Cerebellar nuclear complex (tissue), 1 donor: ENCODE measurements around the gene HEPHL1.

Experiments used
- DNase-seq, 2 experiments: peaks; one replicate each; lab custom pipeline; 2025; lab: John Stamatoyannopoulos, UW

The HEPHL1 gene

DNA sequence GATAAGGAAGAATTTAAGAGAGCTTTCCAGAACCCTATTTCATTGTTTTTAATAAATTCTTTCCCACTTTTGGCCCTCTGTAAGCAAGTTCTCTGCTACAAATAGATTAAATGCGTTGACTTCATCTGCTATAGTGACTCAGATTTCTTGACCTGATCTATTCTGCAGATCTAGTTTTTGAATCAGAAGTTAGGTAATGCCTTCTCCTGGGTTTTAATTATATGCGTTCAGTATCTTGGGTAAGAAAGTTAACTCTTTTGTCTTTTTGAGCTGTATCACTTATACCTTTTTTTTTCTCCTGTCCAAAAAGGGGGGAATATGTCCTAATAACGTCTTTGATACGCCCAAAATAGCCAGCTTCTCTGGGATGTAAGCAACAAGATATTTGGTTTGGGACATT lies 2.4 kb upstream of the HEPHL1 start:
- no peak for DNase-seq

- DNase-seq = no peak
Observed at GRCh38 chr11:94023856-94024255, 2.7 kb downstream of the HEPHL1 start.

- DNase-seq = no peak
Observed at GRCh38 chr11:94024547-94024946, 3.4 kb downstream of the HEPHL1 start.

DNA sequence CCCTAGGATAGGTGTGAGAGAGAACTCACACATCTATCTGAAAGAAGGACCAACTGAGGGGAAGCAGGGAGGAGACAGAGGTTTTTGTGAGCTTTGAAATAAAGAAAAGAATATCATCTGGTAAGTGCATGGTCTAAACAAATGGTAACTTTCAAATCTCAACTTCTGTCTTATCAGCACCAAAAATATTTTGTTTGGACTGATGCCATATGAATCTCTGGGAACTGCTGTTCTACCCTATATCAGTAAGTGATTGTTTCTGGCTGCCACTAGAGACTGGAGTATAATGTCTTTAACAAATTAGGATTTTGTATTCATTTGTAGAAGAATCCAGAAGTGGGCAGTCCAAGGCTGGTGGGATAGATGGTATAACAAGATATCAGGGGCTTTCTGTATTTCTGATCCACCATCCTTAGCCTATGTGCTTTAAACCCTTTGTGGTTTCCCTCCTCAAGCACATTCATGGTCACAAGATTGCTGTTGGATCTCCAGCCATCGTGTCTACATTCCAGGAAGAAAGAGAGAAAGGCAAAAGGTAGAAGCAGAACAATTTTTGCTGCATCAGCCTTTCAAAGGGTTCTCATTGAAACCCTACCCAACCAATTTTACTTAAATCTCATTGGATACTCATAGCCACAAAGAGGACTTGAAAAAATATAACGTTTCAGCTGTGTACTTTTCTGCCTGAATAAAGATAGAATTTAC lies 4.7 kb downstream of the HEPHL1 start:
- no peak for DNase-seq

DNA sequence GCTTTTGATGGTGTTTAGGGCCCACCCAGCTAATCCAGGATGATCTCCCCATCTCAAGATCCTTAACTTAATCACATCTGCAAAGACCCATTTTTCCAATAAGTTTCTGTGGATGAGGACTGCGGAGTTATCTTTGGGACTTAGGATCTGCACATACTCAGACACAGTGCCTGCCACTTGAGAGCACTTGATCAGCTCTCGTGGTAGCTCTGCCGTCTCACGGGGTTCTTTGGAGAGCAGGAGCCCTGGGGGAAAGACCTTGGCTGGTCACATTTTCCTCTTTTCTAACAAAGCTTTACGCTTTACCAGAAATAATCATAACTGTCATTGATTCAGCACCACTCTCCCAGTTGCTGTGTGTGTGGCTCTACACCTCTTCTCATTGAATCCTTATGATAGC lies 6.1 kb downstream of the HEPHL1 start:
- DNase-seq = no peak

- DNase-seq = no peak
Observed at GRCh38 chr11:94028436-94028835, 7.3 kb downstream of the HEPHL1 start.

DNA sequence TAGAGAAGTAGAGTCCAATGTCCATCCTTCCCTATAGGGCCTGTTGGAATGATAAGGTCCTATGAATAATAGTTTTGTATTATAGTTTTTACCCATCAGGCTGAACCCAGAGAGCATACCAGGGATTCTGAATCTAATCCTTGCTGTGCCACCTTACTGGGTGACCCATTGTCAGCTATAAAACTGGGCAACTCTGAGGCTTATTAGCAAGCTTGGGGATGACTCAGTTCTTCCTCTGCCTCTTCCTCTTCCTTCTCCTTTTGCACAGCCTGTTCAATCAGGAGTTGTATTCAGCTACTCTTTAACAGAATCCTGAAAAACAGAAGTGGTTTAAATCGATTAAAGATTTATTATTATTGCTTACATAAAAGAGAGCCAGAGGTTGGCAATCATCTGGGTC lies 8.9 kb downstream of the HEPHL1 start:
- no peak for DNase-seq

GRCh38 chr11:94031625-94032024 lies 10.5 kb downstream of the HEPHL1 start:
- no peak for DNase-seq

GRCh38 chr11:94032066-94032465 lies 10.9 kb downstream of the HEPHL1 start:
- DNase-seq = no peak

GRCh38 chr11:94032725-94033124 lies 11.6 kb downstream of the HEPHL1 start:
- no peak for DNase-seq

- DNase-seq = no peak
Observed at GRCh38 chr11:94034207-94034606, 13.1 kb downstream of the HEPHL1 start.

- no peak for DNase-seq
Observed at GRCh38 chr11:94036096-94036495, 14.9 kb downstream of the HEPHL1 start.

DNA sequence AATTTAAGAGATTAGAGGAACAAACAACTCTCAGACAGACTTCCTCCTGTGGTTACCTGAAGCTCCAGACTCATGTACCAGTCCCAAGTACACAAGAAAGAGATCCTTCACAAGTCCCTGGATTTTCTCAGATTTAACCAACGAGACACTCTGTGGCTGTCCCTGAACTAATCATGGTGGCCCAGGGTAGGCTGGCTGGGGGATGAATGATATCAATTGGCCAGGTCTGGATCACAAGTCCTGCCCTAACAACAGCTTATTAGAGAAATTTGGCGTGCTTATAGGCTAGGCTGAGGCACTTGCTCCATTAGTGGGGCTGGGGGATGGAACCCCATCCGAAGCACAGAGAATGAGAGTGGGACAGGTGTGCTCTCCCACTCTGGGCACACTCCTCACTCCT lies 22.1 kb downstream of the HEPHL1 start:
- no peak for DNase-seq

DNA sequence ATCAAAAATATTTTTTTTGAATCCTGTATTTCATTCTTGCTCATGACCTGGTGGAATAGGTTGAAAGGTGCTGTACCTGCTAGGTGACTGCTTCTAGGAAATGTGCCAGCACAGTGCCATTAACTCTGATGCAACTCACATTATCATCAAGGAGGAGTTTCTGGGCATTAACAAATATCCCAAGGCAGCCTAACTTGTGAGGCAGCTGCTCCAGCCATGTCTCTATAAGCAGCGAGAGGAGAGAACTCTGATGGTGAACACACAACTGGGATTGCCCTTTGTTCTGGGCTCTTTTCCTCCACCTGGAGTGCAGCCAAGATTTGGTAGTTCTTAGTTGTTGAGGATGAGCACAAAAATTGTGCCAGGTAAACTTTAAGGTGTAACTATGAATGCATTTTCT lies 25.6 kb downstream of the HEPHL1 start:
- no peak for DNase-seq

GRCh38 chr11:94048032-94048709 lies 27.0 kb downstream of the HEPHL1 start:
- no peak for DNase-seq

DNA sequence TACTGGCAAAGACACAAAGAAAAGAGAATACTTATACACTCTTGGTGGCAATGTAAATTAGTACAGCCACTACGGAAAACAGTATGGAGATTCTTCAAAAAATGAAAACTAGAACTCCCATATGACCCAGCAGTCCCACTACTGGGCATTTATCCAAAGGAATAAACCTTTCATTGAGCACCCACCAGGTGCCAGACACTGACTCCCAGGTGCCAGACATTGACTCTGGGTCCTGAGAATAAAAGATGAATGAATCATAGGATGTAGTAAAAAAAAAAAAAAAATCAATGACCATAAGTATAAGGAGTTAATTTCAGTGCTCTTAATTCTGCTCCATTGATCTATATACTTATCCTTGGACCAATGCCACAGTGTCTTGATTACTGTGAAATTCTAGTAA lies 28.2 kb downstream of the HEPHL1 start:
- DNase-seq = no peak

DNA sequence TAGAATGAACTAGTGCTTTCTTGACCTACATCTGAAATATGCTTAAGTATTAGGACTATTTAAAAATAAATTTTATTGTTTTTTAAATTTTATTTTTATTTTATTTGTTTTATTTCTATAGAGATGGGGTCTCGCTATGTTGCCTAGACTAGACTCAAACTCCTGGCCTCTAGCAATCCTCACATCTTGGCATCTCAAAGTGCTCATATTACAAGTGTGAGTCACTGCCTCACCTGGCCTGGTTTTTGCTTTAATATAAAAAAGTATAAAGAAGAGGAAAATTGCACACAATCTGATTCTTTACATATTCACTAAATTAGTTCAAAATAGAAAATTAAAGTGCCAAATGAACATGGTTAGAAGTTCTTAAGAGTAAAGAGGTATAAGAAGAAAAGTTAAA lies 37.5 kb downstream of the HEPHL1 start:
- DNase-seq = no peak

- no peak for DNase-seq
Observed at GRCh38 chr11:94059065-94059464, 37.9 kb downstream of the HEPHL1 start.

DNA sequence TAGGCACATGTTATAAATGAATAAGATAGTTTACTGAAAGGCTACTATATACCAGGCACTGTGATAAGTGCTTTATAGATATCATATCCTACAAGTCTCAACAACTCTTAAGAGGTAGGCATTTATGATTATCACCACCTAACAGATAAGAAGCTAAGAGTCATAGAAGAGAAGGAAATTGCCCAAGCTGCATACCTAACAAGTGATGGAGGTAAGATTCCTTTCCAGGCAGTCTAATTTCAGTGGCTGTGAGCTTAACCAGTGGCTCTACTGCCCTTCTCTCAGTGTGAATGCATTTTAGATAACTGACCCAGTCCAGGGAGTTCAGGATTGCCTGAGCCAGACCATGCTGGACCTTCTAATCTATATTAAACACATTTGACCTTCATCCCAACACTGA lies 39.2 kb downstream of the HEPHL1 start:
- no peak for DNase-seq

DNA sequence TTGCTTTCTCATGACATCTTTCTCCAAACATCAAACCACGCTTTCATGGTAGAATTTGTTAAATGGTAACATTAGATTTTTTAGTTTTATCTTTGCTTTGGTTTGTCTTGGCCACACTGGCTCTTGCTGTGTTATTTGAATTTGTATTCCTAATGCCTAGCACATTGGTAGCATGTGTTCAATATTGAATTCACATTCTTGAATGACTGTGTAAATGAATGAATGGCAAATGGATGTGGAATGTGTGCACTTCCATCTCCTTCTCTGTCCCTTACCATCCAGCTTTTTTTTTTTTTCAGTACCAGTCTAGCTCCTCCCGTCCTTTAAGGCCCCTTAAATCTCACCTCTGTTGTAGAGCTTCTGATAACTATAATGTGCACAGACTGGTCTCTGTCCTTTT lies 41.2 kb downstream of the HEPHL1 start:
- DNase-seq = no peak

GRCh38 chr11:94066901-94067429 lies 45.8 kb downstream of the HEPHL1 start:
- no peak for DNase-seq

DNA sequence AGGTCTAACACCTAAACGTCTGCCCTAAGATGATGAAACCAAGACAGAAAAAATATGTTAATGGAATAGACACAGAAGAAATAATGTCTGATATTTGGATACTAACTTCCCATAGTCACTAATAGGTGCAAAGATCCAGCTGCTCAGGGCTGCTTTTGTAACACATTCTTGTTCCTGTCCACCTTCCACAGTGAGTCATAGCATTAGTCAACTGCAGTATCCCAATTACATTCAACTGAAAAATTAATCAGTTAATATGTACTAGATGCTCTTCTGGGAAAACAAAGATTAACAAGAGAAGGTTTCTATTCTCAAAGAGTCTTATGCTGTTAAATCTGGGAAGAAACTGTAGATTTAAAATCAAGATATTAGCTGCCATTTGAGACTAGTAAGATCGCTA lies 47.6 kb downstream of the HEPHL1 start:
- no peak for DNase-seq

DNA sequence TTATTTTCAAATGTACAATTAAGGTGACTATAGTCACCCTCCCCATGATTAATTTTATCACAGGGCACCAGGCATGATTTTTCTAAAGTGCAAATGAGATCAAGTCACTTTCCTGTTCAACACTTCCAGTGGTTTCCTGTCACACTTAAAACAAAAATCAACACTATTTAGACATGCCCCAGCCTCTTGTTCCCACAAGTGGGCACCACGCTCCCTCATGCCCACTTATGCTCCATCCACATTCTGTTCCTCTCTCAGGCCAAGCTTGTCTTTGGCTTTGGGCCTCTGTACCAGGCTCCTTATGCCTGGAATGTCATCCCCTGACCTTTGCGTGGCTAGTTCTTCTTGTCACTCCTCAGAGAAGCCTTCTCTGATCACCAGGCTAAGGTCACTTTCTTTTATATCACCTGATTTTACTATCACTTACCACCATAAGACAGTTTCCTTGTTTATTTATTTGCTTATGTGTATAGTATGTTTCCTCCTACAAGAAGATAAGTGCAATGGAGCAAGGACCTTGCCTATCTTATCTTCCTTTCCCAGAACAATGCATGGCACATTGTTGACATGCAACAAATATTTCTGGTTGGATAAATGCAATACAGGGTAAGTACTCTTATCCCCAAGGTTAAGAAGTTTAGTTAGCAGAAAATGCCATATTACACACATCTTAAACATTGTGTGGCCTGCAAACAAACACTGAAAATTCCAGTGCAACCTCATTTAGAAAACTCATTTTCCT lies 56.6 kb downstream of the HEPHL1 start:
- DNase-seq = no peak
